Heart left ventricle (tissue), 13 donors: ENCODE results near the gene AICDA.

Experiments
- CTCF ChIP-seq, 12 donors: fragments of 200-600 bp; sonication (generic) in 4 of 12; IDR thresholded peaks; one replicate each; pipeline versions ENCODE4 v1.5.0 to v1.8.0; 2018 to 2022; ENCODE audit warnings: antibody characterized with exemption in 12 of 12, mild to moderate bottlenecking in 5 of 12
- POLR2A ChIP-seq, 2 donors: fragments of 450-650 bp; IDR thresholded peaks; one replicate each; pipeline ENCODE4 v1.6.1; 2017; ENCODE audit warnings: antibody characterized with exemption in 2 of 2, mild to moderate bottlenecking in 2 of 2, moderate library complexity in 2 of 2
- donor health status: ischemic (EF 13 %, LVEDD 7.1; RV severe dilation, severe dysfunction).
- donor health status: DM: no; HTN: yes; CAD: no.
- donor health status: DM: no; HTN: no; CAD: no.
- donor health status: ischemic (EF 25% LVEDD 6.9; RV normal size, moderate dysfunction).
- donor health status: ischemic (EF 25% LVEDD 5.7; RV mildly dilated, moderate dysfunction).
- donor health status: ischemic (EF 35%, LVEDD 5.7; RV mildly dilated, moderate dysfunction).
- donor health status: nonischemic (EF 11% LVEDD 7.7; RV severe dilation, severe dysfunction).
- donor health status: DM: yes; HTN: yes; CAD: no.
- donor health status: PGD.
- donor health status: ischemic (EF 29% LVEDD 5.4; RV normal size, mild dysfunction).
- donor health status: nonischemic (EF 23%, LVEDD 6.1; RV moderate dilation, normal function).

DNA sequence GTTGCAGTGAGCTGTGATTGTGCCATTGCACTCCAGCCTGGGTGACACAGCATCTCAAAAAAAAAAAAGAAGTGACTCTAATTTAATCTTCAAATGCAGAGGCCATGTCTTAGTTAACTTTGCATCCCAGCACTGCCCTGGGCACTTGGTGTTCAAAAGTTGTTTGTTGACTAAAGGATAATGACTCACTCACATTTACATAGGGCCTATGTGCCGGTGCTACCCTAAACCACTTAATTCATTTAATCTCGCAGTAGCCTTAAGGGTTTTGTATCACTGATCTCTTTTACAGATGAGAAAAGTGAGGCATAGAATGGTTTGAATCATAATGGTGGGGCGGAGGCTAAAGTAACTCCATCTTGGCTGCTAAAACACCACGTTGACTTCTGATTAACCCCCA is 26.3 kb upstream of the AICDA start:
- no peak for TF ChIP-seq CTCF (IDR thresholded peaks at IDR 0.05)
- no peak for TF ChIP-seq POLR2A (IDR thresholded peaks at IDR 0.05)
